GM12878 (cell line): Measurements from ENCODE around the gene RAD51B. TPM values are rescaled to one million over a fixed set of nuclear protein-coding genes. Genes with fewer than 3 reads are reported as not detected.

Experiments
- ATAC-seq: fragments of 200-7000 bp; cut with Tn5 transposase; 3 replicates; pipeline ENCODE4 v1.9.1; 2020; ENCODE audit warnings: mild to moderate bottlenecking, moderate library complexity
- BruUV-seq: library from RNA; stranded (reverse); fragments of 400-500 nt; replicated peaks from 2 replicates; lab custom pipeline; 2021; lab: Mats Ljungman, UMichigan
- CTCF ChIA-PET: fragments of 300-600 bp; sonication (Branson Sonifier 250); formaldehyde crosslinking; extraction: SDS; loops from one replicate; lab custom pipeline; 2021; ENCODE audit warnings: inconsistent platforms; lab: Yijun Ruan, JAX
- POLR2A ChIA-PET: fragments of 350-600 bp; formaldehyde crosslinking; extraction: SDS; loops from one replicate; lab custom pipeline; 2021; ENCODE audit warnings: inconsistent platforms; lab: Charles Lee
- RAD21 ChIA-PET: fragments of 300-600 bp; sonication (Branson Sonifier 250); formaldehyde crosslinking; loops from one replicate; lab custom pipeline; 2023; ENCODE audit warnings: antibody characterized with exemption; ENCODE audit not compliant: unreplicated experiment; lab: Charles Lee
- SMC1A ChIA-PET: fragments of 300-600 bp; sonication (Branson Sonifier 250); formaldehyde crosslinking; loops from one replicate; lab custom pipeline; 2023; ENCODE audit not compliant: unreplicated experiment, uncharacterized antibody; lab: Charles Lee
- DNase-seq: peaks from one replicate; pipeline ENCODE4 v3.0.0-alpha.2; 2011; ENCODE audit warnings: low read depth, low spot score
- FAIRE-seq: peaks from 3 replicates; lab custom pipeline; 2011; peaks lifted over from hg19 to GRCh38; lab: Jason Lieb, UNC
- H2AFZ ChIP-seq: 2 replicates; pipeline ENCODE4 v1.6.0; 2011; ENCODE audit warnings: low read depth, low read length, control low read depth; ENCODE audit not compliant: control insufficient read depth
- H3K27ac ChIP-seq: 2 replicates; pipeline ENCODE4 v1.5.1; 2011; ENCODE audit warnings: control low read depth; ENCODE audit not compliant: control insufficient read depth, insufficient read depth
- H3K27me3 ChIP-seq, 2 experiments: replicated peaks in 1 of 2; 2 replicates each; pipeline versions ENCODE4 v1.6.0 to v1.6.1; 2011; ENCODE audit warnings: low read length in 1 of 2; ENCODE audit not compliant: control insufficient read depth in 2 of 2, insufficient read depth in 2 of 2
- H3K36me3 ChIP-seq, 2 experiments: 2 replicates each; pipeline ENCODE4 v1.5.1; 2011; ENCODE audit warnings: low read length in 1 of 2; ENCODE audit not compliant: control insufficient read depth in 2 of 2, insufficient read depth in 2 of 2
- H3K4me1 ChIP-seq: 2 replicates; pipeline ENCODE4 v1.6.1; 2011; ENCODE audit warnings: mild to moderate bottlenecking, low read length, moderate library complexity, mixed read lengths; ENCODE audit not compliant: control insufficient read depth, insufficient read depth
- H3K4me2 ChIP-seq: 2 replicates; pipeline ENCODE4 v1.6.0; 2011; ENCODE audit warnings: control low read depth; ENCODE audit not compliant: control insufficient read depth, insufficient read depth
- H3K4me3 ChIP-seq: fragments of 200-600 bp; sonication (generic); 2 replicates; pipeline ENCODE4 v1.5.1; 2016
- H3K79me2 ChIP-seq: 2 replicates; pipeline ENCODE4 v1.6.0; 2011; ENCODE audit warnings: low read length; ENCODE audit not compliant: control insufficient read depth, insufficient read depth
- H3K9ac ChIP-seq: 2 replicates; pipeline ENCODE4 v1.8.0; 2011; ENCODE audit warnings: low read length, control low read depth, mixed read lengths; ENCODE audit not compliant: control insufficient read depth, insufficient read depth
- H3K9me3 ChIP-seq: replicated peaks from 3 replicates; pipeline ENCODE4 v1.5.1; 2011; ENCODE audit warnings: mild to moderate bottlenecking, low read length; ENCODE audit not compliant: control insufficient read depth, insufficient read depth
- H4K20me1 ChIP-seq: 2 replicates; pipeline ENCODE4 v1.6.0; 2011; ENCODE audit not compliant: control insufficient read depth, insufficient read depth
- FOS ChIP-seq: IDR thresholded peaks from 3 replicates; pipeline ENCODE4 v1.6.1; 2011; ENCODE audit warnings: borderline replicate concordance; ENCODE audit not compliant: insufficient read length; ENCODE audit errors: extremely low read depth
- IKZF1 ChIP-seq: fragments of 450-650 bp; conservative IDR thresholded peaks from 2 replicates; pipeline ENCODE4 v1.6.1; 2017; ENCODE audit warnings: antibody characterized with exemption, mild to moderate bottlenecking
- NR2C1 ChIP-seq: fragments of 450-650 bp; IDR thresholded peaks from 2 replicates; pipeline ENCODE4 v1.6.1; 2017; ENCODE audit warnings: antibody characterized with exemption, mild to moderate bottlenecking, moderate library complexity
- PAX8 ChIP-seq: fragments of 450-650 bp; IDR thresholded peaks from 2 replicates; pipeline ENCODE4 v1.6.1; 2017; ENCODE audit warnings: mild to moderate bottlenecking, moderate library complexity
- RB1 ChIP-seq: fragments of 450-650 bp; formaldehyde crosslinking; IDR thresholded peaks from 2 replicates; pipeline ENCODE4 v1.6.1; 2017; ENCODE audit warnings: mild to moderate bottlenecking, borderline replicate concordance
- SIX5 ChIP-seq: IDR thresholded peaks from 2 replicates; pipeline ENCODE4 v1.6.1; 2011; ENCODE audit warnings: mild to moderate bottlenecking, low read depth, low read length, moderate library complexity; ENCODE audit not compliant: severe bottlenecking
- SMARCA5 ChIP-seq: fragments of 450-650 bp; IDR thresholded peaks from 2 replicates; pipeline ENCODE4 v1.6.1; 2017; ENCODE audit warnings: mild to moderate bottlenecking
- SRF ChIP-seq, 2 experiments: IDR thresholded peaks; 2 replicates each; pipeline ENCODE4 v1.6.1; 2011; ENCODE audit warnings: low read depth in 2 of 2, low read length in 2 of 2, mild to moderate bottlenecking in 1 of 2, moderate library complexity in 1 of 2
- WGBS: methylation state at CpG from one replicate; pipeline ENCODE4 v1.1.6; 2016; ENCODE audit warnings: low lambda C conversion rate; ENCODE audit not compliant: insufficient replicate concordance, insufficient coverage; ENCODE audit errors: missing lambda C conversion rate; 5-methylcytosine and 5-hydroxymethylcytosine counted together
- in situ Hi-C: fragments of 300-500 bp; cut with MboI; formaldehyde crosslinking; loops from 9 replicates; pipeline ENCODE4 v1.14.3; 2018; ENCODE audit warnings: mixed read lengths
- intact Hi-C: fragments of 100-400 bp; cut with micrococcal nuclease; formaldehyde crosslinking; loops from one replicate; pipeline ENCODE4 v1.14.2; 2022; ENCODE audit not compliant: unreplicated experiment
- polyA plus RNA-seq, 11 experiments: library from polyadenylated mRNA; depleted of rRNA in 4 of 11; unstranded in 6 of 11; stranded (reverse) in 5 of 11; fragments of >200 nt; fragmentation: Nextera tagmentation in 4 of 11; fragmentation: Illumina TruSeq in 1 of 11; extraction: Ambion mirVana in 4 of 11; extraction: Trizol in 1 of 11; gene quantifications; 1 replicate in 1 of 11; 2 replicates in 10 of 11; pipeline versions ENCODE4 v1.2.1 to v1.2.3, GENCODE V29; 2011 to 2016; ENCODE audit warnings: inconsistent platforms in 2 of 11, missing spikeins in 2 of 11, low read depth in 1 of 11
- total RNA-seq, 4 experiments: library from RNA; depleted of rRNA in 3 of 4; stranded (reverse); fragments of >200 nt in 3 of 4; fragmentation: Illumina TruSeq in 1 of 4; extraction: Trizol in 1 of 4; gene quantifications; 2 replicates each; pipeline versions ENCODE4 v1.2.1 to v1.2.3, GENCODE V29; 2013 to 2021
- TF ChIP-seq, protein P1 (sequence below): IDR thresholded peaks from 2 replicates; pipeline ENCODE4 v1.6.1; 2012; ENCODE audit warnings: low read depth, low read length, improper control_type of control experiment

The RAD51B gene
- total and polyA plus RNA-seq, 10 of the 15 experiments (the other 5 are each of a cell fraction or from before 2014, with no cell fraction given) = 9.8 to 26.8 (median 21.3) TPM

DNA sequence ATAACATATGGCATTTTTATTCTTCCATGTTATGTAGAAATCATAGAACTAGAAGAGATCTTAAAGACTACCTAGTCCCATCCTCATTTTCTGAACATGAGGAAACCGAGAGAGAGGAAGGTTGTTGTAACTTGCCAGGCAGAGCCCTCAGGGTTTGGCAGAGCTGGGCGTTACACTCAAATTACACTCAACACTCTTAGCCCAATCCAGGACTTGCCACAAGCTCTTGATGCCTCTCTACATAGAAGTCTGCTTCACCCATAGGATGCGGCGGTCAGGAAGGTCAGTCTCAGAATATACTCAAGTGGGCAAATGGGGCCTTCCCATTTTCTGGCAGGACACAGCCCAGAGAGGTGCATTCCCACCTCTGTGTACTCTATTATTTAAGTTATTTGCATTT lies 765.2 kb downstream of the RAD51B start:
- CTCF ChIA-PET = no interaction called here
- FAIRE-seq = no peak
- H4K20me1 ChIP-seq = no peaks in the 10 kb centered on the region
- no peak overlapping the region for H3K4me3 ChIP-seq
- 79% methylated on average over 4 of the region's 4 CpGs for WGBS
- BruUV-seq = no TSS peak
- H3K79me2 ChIP-seq = no peaks in the 10 kb centered on the region
- H3K4me1 ChIP-seq = no peaks in the 10 kb centered on the region
- no peak for DNase-seq
- no peak for ATAC-seq
- no peaks in the 10 kb centered on the region for H3K27me3 ChIP-seq
- POLR2A ChIA-PET = no interaction called here
- intact Hi-C loops = no loop called here
- SMC1A ChIA-PET = no interaction called here
- RAD21 ChIA-PET = no interaction called here
- no peak overlapping the region for H3K27ac ChIP-seq
- peaks cover 1% of the 10 kb centered on the region; the same call in 1 of the 3 replicates for H3K9me3 ChIP-seq
- TF ChIP-seq PAX8 (no peak), NR2C1 (no peak), SIX5 (no peak), FOS (no peak), IKZF1 (no peak), SMARCA5 (no peak)
- TF ChIP-seq, protein P1, sequence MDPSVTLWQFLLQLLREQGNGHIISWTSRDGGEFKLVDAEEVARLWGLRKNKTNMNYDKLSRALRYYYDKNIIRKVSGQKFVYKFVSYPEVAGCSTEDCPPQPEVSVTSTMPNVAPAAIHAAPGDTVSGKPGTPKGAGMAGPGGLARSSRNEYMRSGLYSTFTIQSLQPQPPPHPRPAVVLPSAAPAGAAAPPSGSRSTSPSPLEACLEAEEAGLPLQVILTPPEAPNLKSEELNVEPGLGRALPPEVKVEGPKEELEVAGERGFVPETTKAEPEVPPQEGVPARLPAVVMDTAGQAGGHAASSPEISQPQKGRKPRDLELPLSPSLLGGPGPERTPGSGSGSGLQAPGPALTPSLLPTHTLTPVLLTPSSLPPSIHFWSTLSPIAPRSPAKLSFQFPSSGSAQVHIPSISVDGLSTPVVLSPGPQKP = no peak
- no peaks in the 10 kb centered on the region for H3K36me3 ChIP-seq
- H3K9ac ChIP-seq = no peak overlapping the region
- no peak overlapping the region for H2AFZ ChIP-seq
- in situ Hi-C loops = no loop called here
- no peak overlapping the region for H3K4me2 ChIP-seq

DNA sequence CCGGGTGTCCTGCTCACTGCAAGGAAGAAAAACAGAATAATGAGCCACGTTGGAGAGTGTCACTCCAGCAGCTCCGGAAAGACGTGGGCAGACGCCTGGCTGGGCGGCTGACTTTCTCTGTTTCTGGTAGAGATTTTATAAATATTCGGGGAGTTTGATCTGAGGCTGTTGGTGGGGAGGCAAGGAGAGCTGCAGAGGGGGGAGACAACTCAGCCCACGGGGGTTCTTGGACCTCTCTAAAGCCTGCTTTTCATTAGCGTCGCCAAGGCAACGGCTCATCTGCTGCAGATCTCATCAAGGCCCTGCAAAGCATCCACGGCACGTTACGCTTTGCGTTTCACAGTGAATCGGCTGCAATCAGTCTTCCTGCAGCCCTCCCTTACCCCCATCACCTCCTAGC lies 766.1 kb downstream of the RAD51B start:
- H3K27me3 ChIP-seq = no peaks in the 10 kb centered on the region
- no peak overlapping the region for H2AFZ ChIP-seq
- H3K4me3 ChIP-seq = no peak overlapping the region
- ChIA-PET CTCF (no interaction called here), POLR2A (no interaction called here), RAD21 (no interaction called here), SMC1A (interaction anchor here (0.6 kb wide), 1 partner anchor 177 kb away, joined by 3 read pairs; no protein-coding TSS in a partner anchor)
- TF ChIP-seq RB1 = no peak
- TF ChIP-seq SRF (IDR thresholded peaks at IDR 0.05; ENCODE audit: low read depth in 2 of 2, low read length in 2 of 2) = no peak
- peaks cover 1% of the 10 kb centered on the region; the same call in 1 of the 3 replicates for H3K9me3 ChIP-seq
- DNase-seq (no peak), FAIRE-seq (no peak), ATAC-seq (no peak)
- no TSS peak for BruUV-seq
- no peak overlapping the region for H3K27ac ChIP-seq
- H4K20me1 ChIP-seq = no peaks in the 10 kb centered on the region
- H3K36me3 ChIP-seq = no peaks in the 10 kb centered on the region
- H3K9ac ChIP-seq = no peak overlapping the region
- intact Hi-C loops (no loop called here), in situ Hi-C loops (no loop called here)
- no peak overlapping the region for H3K4me2 ChIP-seq
- no peaks in the 10 kb centered on the region for H3K4me1 ChIP-seq
- 76% methylated on average over 16 of the region's 16 CpGs for WGBS
- no peaks in the 10 kb centered on the region for H3K79me2 ChIP-seq
